RCC 7860 (cell line): ENCODE data around the gene AIG1.
"Not testable (repeated sequence)": the region's sequence is repeated elsewhere in the genome, so short reads cannot be mapped to it uniquely, and the experiment has no call there.

Experiments
- DNase-seq: peaks from one replicate; pipeline ENCODE4 v3.0.0-alpha.2; 2015; ENCODE audit warnings: low spot score
- FAIRE-seq: peaks from 2 replicates; lab custom pipeline; 2012; peaks lifted over from hg19 to GRCh38; lab: Jason Lieb, UNC

Gene AIG1

GRCh38 chr6:143060806-143061596, at the start of gene AIG1:
AIG1 (plus strand) TSS chr6:143060889; CDS start chr6:143060926, 37 bp downstream.
- FAIRE-seq (no peak), DNase-seq (peak; percentile 7)

- DNase-seq (no peak), FAIRE-seq (no peak)
Measured at GRCh38 chr6:143014764-143015163, 45.9 kb upstream of the AIG1 start.

- no peak for DNase-seq
- no peak for FAIRE-seq
Measured at GRCh38 chr6:143015300-143015706, 45.4 kb upstream of the AIG1 start.

GRCh38 chr6:143018955-143019354, 41.7 kb upstream of the AIG1 start:
- DNase-seq (no peak), FAIRE-seq (no peak)

- DNase-seq, FAIRE-seq: not testable (repeated sequence)
Measured at GRCh38 chr6:143020862-143021261, 39.8 kb upstream of the AIG1 start.

GRCh38 chr6:143021543-143021942, 39.1 kb upstream of the AIG1 start:
- DNase-seq (no peak), FAIRE-seq (no peak)

- no peak for DNase-seq
- FAIRE-seq = no peak
Measured at GRCh38 chr6:143022587-143022986, 38.1 kb upstream of the AIG1 start.

GRCh38 chr6:143023695-143024094, 37.0 kb upstream of the AIG1 start:
- no peak for FAIRE-seq

GRCh38 chr6:143024977-143025376, 35.7 kb upstream of the AIG1 start:
- no peak for FAIRE-seq
- no peak for DNase-seq

More at GRCh38 chr6:143023695-143024094, 37.0 kb upstream of the AIG1 start:
- DNase-seq = no peak

- FAIRE-seq = no peak
- no peak for DNase-seq
Measured at GRCh38 chr6:143026696-143027449, 33.8 kb upstream of the AIG1 start.

- DNase-seq (no peak), FAIRE-seq (no peak)
Measured at GRCh38 chr6:143034689-143035334, 25.9 kb upstream of the AIG1 start.

GRCh38 chr6:143037470-143037869, 23.2 kb upstream of the AIG1 start:
- DNase-seq (peak; percentile 39), FAIRE-seq (peak; percentile 62)

- DNase-seq (no peak), FAIRE-seq (no peak)
Measured at GRCh38 chr6:143038833-143039232, 21.9 kb upstream of the AIG1 start.

GRCh38 chr6:143039548-143039947, 21.1 kb upstream of the AIG1 start:
- FAIRE-seq (no peak), DNase-seq (no peak)

GRCh38 chr6:143040018-143040417, 20.7 kb upstream of the AIG1 start:
- FAIRE-seq (no peak), DNase-seq (no peak)

- FAIRE-seq, DNase-seq: not testable (repeated sequence)
Measured at GRCh38 chr6:143044345-143044744, 16.3 kb upstream of the AIG1 start.

- FAIRE-seq = no peak
Measured at GRCh38 chr6:143049611-143050010, 11.1 kb upstream of the AIG1 start.

GRCh38 chr6:143050509-143050908, 10.2 kb upstream of the AIG1 start:
- FAIRE-seq = no peak

More at GRCh38 chr6:143049611-143050010, 11.1 kb upstream of the AIG1 start:
- no peak for DNase-seq

GRCh38 chr6:143052282-143052681, 8.4 kb upstream of the AIG1 start:
- FAIRE-seq (no peak), DNase-seq (no peak)

More at GRCh38 chr6:143050509-143050908, 10.2 kb upstream of the AIG1 start:
- DNase-seq = no peak

- FAIRE-seq (no peak), DNase-seq (no peak)
Measured at GRCh38 chr6:143053856-143054255, 6.8 kb upstream of the AIG1 start.

GRCh38 chr6:143054329-143054728, 6.4 kb upstream of the AIG1 start:
- FAIRE-seq = no peak
- DNase-seq = no peak
